WTC11 (cell line): ENCODE data around the gene KLHDC3.

ENCODE experiments used
- ATF1 ChIP-seq: sonication (generic); formaldehyde crosslinking; IDR thresholded peaks from 2 replicates; pipeline ENCODE4 v1.8.1; 2023; ENCODE audit warnings: mild to moderate bottlenecking, moderate library complexity, missing genetic modification reagents
- ATF6 ChIP-seq: sonication (generic); formaldehyde crosslinking; IDR thresholded peaks from 2 replicates; pipeline ENCODE4 v1.8.1; 2023; ENCODE audit warnings: mild to moderate bottlenecking, missing genetic modification reagents
- ESRRA ChIP-seq: sonication (generic); formaldehyde crosslinking; IDR thresholded peaks from 2 replicates; pipeline ENCODE4 v1.8.1; 2022; ENCODE audit warnings: mild to moderate bottlenecking, missing genetic modification reagents, borderline replicate concordance
- FOXJ3 ChIP-seq: sonication (generic); formaldehyde crosslinking; IDR thresholded peaks from 2 replicates; pipeline ENCODE4 v1.9.0; 2021; ENCODE audit warnings: missing genetic modification reagents, mild to moderate bottlenecking, borderline replicate concordance
- IRF2 ChIP-seq: sonication (generic); formaldehyde crosslinking; IDR thresholded peaks from 2 replicates; pipeline ENCODE4 v1.8.0; 2022; ENCODE audit warnings: low read depth, missing genetic modification reagents, borderline replicate concordance
- JUN ChIP-seq: sonication (generic); formaldehyde crosslinking; IDR thresholded peaks from 2 replicates; pipeline ENCODE4 v1.8.0; 2023; ENCODE audit warnings: mild to moderate bottlenecking, missing genetic modification reagents
- MAX ChIP-seq: sonication (generic); formaldehyde crosslinking; IDR thresholded peaks from 2 replicates; pipeline ENCODE4 v1.8.0; 2022; ENCODE audit warnings: mild to moderate bottlenecking, missing genetic modification reagents
- PRDM15 ChIP-seq: sonication (generic); formaldehyde crosslinking; IDR thresholded peaks from 2 replicates; pipeline ENCODE4 v1.8.0; 2022; ENCODE audit warnings: missing genetic modification reagents
- SP1 ChIP-seq: sonication (generic); formaldehyde crosslinking; conservative IDR thresholded peaks from 2 replicates; pipeline ENCODE4 v1.8.1; 2022; ENCODE audit warnings: missing genetic modification reagents
- TCF7 ChIP-seq: sonication (generic); formaldehyde crosslinking; IDR thresholded peaks from 2 replicates; pipeline ENCODE4 v1.8.0; 2022; ENCODE audit warnings: mild to moderate bottlenecking, low read depth, missing genetic modification reagents, moderate library complexity
- USF1 ChIP-seq: sonication (generic); formaldehyde crosslinking; IDR thresholded peaks from 2 replicates; pipeline ENCODE4 v1.8.0; 2022; ENCODE audit warnings: mild to moderate bottlenecking, missing genetic modification reagents
- TF ChIP-seq, protein P1 (sequence below): fragments of 200-600 bp; IDR thresholded peaks from 2 replicates; pipeline ENCODE4 v1.8.0; 2022; ENCODE audit warnings: antibody characterized with exemption
- TF ChIP-seq, protein P2 (sequence below): fragments of 250-450 bp; sonication (Bioruptor Pico); IDR thresholded peaks from 2 replicates; pipeline ENCODE4 v1.8.0; 2021; ENCODE audit warnings: mild to moderate bottlenecking
- TF ChIP-seq, protein P3 (sequence below): sonication (generic); formaldehyde crosslinking; IDR thresholded peaks from 2 replicates; pipeline ENCODE4 v1.8.0; 2022; ENCODE audit warnings: mild to moderate bottlenecking, missing genetic modification reagents

- TF ChIP-seq, protein P1, sequence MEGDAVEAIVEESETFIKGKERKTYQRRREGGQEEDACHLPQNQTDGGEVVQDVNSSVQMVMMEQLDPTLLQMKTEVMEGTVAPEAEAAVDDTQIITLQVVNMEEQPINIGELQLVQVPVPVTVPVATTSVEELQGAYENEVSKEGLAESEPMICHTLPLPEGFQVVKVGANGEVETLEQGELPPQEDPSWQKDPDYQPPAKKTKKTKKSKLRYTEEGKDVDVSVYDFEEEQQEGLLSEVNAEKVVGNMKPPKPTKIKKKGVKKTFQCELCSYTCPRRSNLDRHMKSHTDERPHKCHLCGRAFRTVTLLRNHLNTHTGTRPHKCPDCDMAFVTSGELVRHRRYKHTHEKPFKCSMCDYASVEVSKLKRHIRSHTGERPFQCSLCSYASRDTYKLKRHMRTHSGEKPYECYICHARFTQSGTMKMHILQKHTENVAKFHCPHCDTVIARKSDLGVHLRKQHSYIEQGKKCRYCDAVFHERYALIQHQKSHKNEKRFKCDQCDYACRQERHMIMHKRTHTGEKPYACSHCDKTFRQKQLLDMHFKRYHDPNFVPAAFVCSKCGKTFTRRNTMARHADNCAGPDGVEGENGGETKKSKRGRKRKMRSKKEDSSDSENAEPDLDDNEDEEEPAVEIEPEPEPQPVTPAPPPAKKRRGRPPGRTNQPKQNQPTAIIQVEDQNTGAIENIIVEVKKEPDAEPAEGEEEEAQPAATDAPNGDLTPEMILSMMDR, result no peak
- no peak for TF ChIP-seq ATF6
- no peak for TF ChIP-seq TCF7
- TF ChIP-seq IRF2 (CRISPR knock-in tag), result no peak
- no peak for TF ChIP-seq SP1 (CRISPR knock-in tag)
- no peak for TF ChIP-seq ATF1 (CRISPR knock-in tag)
- TF ChIP-seq JUN (CRISPR knock-in tag), result no peak
- TF ChIP-seq FOXJ3, result no peak
- no peak for TF ChIP-seq USF1 (CRISPR knock-in tag)
- TF ChIP-seq PRDM15 (CRISPR knock-in tag), result 0 out of 2 replicates have a peak, but pooled peaks have one; percentile 11
- TF ChIP-seq ESRRA (CRISPR knock-in tag), result no peak
- TF ChIP-seq, protein P2, sequence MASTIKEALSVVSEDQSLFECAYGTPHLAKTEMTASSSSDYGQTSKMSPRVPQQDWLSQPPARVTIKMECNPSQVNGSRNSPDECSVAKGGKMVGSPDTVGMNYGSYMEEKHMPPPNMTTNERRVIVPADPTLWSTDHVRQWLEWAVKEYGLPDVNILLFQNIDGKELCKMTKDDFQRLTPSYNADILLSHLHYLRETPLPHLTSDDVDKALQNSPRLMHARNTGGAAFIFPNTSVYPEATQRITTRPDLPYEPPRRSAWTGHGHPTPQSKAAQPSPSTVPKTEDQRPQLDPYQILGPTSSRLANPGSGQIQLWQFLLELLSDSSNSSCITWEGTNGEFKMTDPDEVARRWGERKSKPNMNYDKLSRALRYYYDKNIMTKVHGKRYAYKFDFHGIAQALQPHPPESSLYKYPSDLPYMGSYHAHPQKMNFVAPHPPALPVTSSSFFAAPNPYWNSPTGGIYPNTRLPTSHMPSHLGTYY, result no peak
- TF ChIP-seq MAX, result no peak
- TF ChIP-seq, protein P3, sequence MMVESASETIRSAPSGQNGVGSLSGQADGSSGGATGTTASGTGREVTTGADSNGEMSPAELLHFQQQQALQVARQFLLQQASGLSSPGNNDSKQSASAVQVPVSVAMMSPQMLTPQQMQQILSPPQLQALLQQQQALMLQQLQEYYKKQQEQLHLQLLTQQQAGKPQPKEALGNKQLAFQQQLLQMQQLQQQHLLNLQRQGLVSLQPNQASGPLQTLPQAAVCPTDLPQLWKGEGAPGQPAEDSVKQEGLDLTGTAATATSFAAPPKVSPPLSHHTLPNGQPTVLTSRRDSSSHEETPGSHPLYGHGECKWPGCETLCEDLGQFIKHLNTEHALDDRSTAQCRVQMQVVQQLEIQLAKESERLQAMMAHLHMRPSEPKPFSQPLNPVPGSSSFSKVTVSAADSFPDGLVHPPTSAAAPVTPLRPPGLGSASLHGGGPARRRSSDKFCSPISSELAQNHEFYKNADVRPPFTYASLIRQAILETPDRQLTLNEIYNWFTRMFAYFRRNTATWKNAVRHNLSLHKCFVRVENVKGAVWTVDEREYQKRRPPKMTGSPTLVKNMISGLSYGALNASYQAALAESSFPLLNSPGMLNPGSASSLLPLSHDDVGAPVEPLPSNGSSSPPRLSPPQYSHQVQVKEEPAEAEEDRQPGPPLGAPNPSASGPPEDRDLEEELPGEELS, result no peak
Observed at GRCh38 chr6:43014434-43014909, 423 bp downstream of the KLHDC3 start.
